Measurements from ENCODE around the gene DHX58. TPM values are rescaled to one million over a fixed set of nuclear protein-coding genes. Genes with fewer than 3 reads are reported as not detected.

DHX58 gene
- total RNA-seq, 1 donor from 2014 or later = 3.1 TPM

DNA sequence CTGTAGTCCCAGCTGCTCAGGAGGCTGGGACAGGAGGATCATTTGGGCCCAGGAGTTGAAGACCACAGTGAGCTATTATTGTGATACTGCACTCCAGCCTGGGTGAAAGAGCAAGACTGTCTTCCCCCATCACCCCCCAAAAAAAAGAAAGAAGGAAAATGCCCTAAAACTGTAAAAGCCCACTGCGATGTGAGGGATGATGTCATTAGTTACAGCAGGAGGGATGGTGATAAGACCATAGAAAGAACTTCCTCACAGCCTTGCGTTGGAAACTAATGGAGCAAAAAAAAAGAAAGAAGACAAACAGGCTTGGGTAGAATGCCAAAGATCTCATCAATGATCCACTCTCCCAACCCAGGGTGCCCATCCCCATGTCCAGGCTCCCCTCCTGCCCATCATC lies 33.0 kb downstream of the DHX58 start:
- no peak for DNase-seq
- H3K9me3 ChIP-seq (replicated peaks) = no peaks in the 10 kb centered on the region
- H3K27ac ChIP-seq (replicated peaks) = no peak overlapping the region
- TF ChIP-seq, protein P1, sequence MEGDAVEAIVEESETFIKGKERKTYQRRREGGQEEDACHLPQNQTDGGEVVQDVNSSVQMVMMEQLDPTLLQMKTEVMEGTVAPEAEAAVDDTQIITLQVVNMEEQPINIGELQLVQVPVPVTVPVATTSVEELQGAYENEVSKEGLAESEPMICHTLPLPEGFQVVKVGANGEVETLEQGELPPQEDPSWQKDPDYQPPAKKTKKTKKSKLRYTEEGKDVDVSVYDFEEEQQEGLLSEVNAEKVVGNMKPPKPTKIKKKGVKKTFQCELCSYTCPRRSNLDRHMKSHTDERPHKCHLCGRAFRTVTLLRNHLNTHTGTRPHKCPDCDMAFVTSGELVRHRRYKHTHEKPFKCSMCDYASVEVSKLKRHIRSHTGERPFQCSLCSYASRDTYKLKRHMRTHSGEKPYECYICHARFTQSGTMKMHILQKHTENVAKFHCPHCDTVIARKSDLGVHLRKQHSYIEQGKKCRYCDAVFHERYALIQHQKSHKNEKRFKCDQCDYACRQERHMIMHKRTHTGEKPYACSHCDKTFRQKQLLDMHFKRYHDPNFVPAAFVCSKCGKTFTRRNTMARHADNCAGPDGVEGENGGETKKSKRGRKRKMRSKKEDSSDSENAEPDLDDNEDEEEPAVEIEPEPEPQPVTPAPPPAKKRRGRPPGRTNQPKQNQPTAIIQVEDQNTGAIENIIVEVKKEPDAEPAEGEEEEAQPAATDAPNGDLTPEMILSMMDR (IDR thresholded peaks at IDR 0.05; ENCODE audit: borderline replicate concordance) = no peak
- no peaks in the 10 kb centered on the region for H3K4me1 ChIP-seq
- no peaks in the 10 kb centered on the region for H3K36me3 ChIP-seq
- peaks cover 16% of the 10 kb centered on the region for H3K27me3 ChIP-seq (ENCODE audit: low read depth)
- H3K4me3 ChIP-seq = no peak overlapping the region
- intact Hi-C loops (cut with micrococcal nuclease) = no loop called here

DNA sequence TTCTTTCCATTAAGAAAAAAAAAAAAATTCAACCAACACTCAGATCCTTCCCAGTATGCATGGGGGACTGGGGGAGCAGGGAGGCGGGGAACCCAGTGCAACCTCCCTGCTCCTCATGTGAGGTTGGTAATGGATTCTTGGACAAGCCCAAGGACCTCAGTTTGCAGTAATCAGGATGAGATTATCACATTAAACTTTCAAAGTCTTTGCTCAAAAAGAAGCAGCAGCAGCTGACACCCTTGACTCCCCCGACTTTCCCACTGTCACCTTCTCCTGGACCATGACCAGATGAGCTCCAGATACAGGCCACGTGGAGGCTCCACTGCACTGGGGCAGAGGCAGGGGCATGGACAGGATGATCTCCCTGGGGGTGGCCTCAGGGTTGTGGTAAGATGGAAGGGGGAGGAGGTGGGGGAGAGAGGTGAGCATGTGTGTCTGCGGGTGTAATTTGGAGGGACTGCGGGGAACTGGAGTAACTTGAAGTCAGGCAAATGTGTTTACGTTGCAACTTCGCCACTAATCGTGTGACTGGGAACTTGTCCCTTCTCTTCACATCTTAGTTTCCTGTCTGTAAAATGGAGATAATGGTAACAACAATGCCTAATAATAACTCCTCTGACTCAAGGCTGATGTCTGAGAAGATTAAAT lies 34.0 kb downstream of the DHX58 start:
- no peak for DNase-seq
- Histone ChIP-seq H3K27me3 (ENCODE audit: low read depth) (peaks cover 25% of the 10 kb centered on the region), H3K4me1 (no peaks in the 10 kb centered on the region), H3K27ac (replicated peaks) (no peak overlapping the region), H3K9me3 (replicated peaks) (no peaks in the 10 kb centered on the region), H3K4me3 (no peak overlapping the region), H3K36me3 (no peaks in the 10 kb centered on the region)
- intact Hi-C loops (cut with micrococcal nuclease) = no loop called here
- TF ChIP-seq, protein P1 (IDR thresholded peaks at IDR 0.05; ENCODE audit: borderline replicate concordance) = no peak

DNA sequence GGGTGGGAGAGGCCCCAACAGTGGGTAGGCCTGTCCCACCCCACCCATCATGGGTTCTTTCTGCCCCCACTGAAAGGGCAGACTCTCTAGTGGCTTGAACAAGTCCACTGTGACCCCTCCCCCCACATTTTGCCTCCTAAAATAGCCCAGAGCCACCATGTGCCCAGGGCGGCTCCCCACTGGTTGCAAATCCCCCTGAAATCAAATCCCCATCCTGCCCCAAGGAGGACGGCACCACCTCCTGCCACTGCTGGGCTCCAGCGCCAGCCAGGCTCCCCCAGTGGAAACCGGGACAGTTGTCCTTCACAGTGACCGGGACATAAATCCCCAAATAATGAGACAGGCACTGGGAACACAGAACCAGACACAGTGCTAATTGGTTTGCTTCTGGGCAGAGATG lies 34.8 kb downstream of the DHX58 start:
- no peaks in the 10 kb centered on the region for H3K36me3 ChIP-seq
- no peak overlapping the region for H3K4me3 ChIP-seq
- H3K27me3 ChIP-seq (ENCODE audit: low read depth) = peaks cover 33% of the 10 kb centered on the region
- H3K9me3 ChIP-seq (replicated peaks) = no peaks in the 10 kb centered on the region
- H3K4me1 ChIP-seq = no peaks in the 10 kb centered on the region
- no peak overlapping the region for H3K27ac ChIP-seq (replicated peaks)
- no peak for DNase-seq
- intact Hi-C loops (cut with micrococcal nuclease) = no loop called here
- TF ChIP-seq, protein P1 (IDR thresholded peaks at IDR 0.05; ENCODE audit: borderline replicate concordance) = no peak

DNA sequence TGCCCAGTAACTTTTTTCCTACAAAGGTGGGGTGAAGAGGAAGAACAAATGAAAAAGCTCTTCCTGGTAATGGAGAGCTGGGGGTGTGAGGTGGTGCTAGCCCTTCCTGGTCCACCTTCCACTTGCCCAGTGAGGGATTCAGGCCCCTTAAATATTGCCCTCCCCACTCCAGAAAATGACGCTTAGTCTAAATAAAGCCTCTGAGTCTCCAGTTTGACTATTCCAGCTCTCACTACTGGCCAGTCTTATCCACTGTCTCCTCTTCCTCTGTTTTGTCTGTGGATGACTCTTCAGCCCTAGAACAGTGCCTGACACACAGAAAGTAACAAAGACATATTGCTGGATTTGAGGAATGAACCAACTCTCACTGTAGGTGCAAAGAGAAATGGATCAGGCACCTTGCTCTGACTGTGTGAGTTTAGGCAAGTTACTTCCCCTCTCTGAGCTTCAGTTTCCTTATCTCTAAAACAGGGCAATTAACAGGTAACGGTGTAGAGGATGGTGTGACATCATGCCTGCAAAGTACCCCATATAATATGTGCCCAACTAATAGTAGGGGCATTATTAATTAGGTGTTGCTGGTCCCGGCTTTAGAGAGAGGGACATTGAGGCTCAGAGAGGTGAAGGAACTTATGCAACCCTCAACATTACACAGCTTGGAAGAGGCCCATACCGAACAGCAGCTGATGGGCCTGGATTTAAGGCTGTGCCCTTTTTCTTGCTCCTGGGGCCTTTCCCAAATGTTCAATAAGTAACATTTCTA lies 35.5 kb downstream of the DHX58 start:
- TF ChIP-seq, protein P1 (IDR thresholded peaks at IDR 0.05; ENCODE audit: borderline replicate concordance) = no peak
- DNase-seq = no peak
- no peak overlapping the region for H3K27ac ChIP-seq (replicated peaks)

DNA sequence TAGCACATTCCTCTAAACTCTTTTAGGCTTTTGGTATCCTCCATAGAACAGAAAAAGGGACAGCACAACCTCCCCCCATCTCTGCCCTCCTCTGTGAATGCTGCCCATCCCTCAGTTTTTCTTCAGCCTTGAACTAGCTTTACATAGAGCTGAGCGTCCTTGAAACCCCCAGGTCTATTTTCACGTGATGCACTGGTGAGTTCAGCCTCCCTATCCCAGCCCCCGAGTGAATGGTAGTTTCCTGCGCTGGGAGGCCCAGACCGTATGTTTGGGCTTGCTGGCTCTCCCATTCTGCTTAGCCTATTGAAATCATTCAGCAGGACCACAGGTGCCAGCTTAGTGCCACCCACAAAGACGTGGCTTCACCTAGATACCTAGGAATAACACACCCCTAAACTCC lies 36.7 kb downstream of the DHX58 start:
- Histone ChIP-seq H3K27ac (replicated peaks) (no peak overlapping the region), H3K9me3 (replicated peaks) (no peaks in the 10 kb centered on the region), H3K36me3 (no peaks in the 10 kb centered on the region), H3K27me3 (ENCODE audit: low read depth) (peaks cover 52% of the 10 kb centered on the region), H3K4me3 (no peak overlapping the region), H3K4me1 (peaks cover 11% of the 10 kb centered on the region)
- TF ChIP-seq, protein P1 (IDR thresholded peaks at IDR 0.05; ENCODE audit: borderline replicate concordance) = no peak
- DNase-seq = no peak
- intact Hi-C loops (cut with micrococcal nuclease) = no loop called here

More for the DNA sequence above, 35.5 kb downstream of the DHX58 start:
- intact Hi-C loops (cut with micrococcal nuclease) = no loop called here
- Histone ChIP-seq H3K4me3 (no peak overlapping the region), H3K36me3 (no peaks in the 10 kb centered on the region), H3K9me3 (replicated peaks) (no peaks in the 10 kb centered on the region), H3K4me1 (peaks cover 7% of the 10 kb centered on the region), H3K27me3 (ENCODE audit: low read depth) (peaks cover 40% of the 10 kb centered on the region)

All from left ventricle myocardium inferior (tissue), 1 donor.